ENCODE data around the gene BICD1. TPM values are rescaled to one million over a fixed set of nuclear protein-coding genes. Genes with fewer than 3 reads are reported as not detected.

Gene BICD1
- total and polyA plus RNA-seq, 2 donors (not counting 3 experiments of a cell fraction or from before 2014, with no cell fraction given) = 12.2 to 51.0 TPM

DNA sequence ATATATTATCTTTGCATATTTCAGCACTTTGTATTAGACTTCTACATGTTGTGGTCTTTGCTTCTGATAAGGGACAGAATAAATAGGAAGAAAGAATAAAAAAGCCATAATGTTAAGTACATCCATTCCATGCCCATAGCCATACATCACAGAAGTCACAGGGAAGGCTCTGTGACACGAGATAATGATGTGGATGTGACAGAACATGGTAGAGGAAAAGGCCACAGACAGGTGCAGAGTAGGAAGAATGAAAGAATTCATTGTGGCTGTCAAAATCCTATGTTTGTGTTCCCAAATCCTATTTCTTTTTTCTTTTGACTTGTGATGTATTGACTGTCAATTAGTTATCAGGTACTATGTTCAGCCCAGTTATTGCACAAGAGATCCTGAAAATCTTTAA is 38.4 kb downstream of the BICD1 start:
- Histone ChIP-seq H3K9ac (replicated peaks; ENCODE audit: extremely low read depth, insufficient read depth, low read length) (no peak overlapping the region), H3K27me3 (ENCODE audit: control insufficient read depth in 2 of 2, insufficient read depth in 2 of 2, low read length in 2 of 2) (no peaks in the 10 kb centered on the region), H3K36me3 (ENCODE audit: control insufficient read depth in 2 of 2, extremely low read depth in 1 of 2, insufficient read depth in 2 of 2, low read length in 2 of 2) (no peaks in the 10 kb centered on the region), H3K9me3 (replicated peaks; ENCODE audit: control insufficient read depth, insufficient read depth, low read length) (no peaks in the 10 kb centered on the region), H3K27ac (ENCODE audit: insufficient read depth, low read depth, low read length) (no peak overlapping the region), H3K79me2 (ENCODE audit: control insufficient read depth, insufficient read depth, low read length) (peaks cover 30% of the 10 kb centered on the region), H3K4me1 (ENCODE audit: control insufficient read depth, extremely low read depth, insufficient read depth, low read length) (no peaks in the 10 kb centered on the region), H3K4me2 (ENCODE audit: insufficient read depth, low read length) (no peak overlapping the region), H3K9me1 (replicated peaks; ENCODE audit: control insufficient read depth, extremely low read depth, insufficient read depth, low read length) (no peaks in the 10 kb centered on the region), H2AFZ (ENCODE audit: low read depth, low read length) (no peak overlapping the region), H4K20me1 (replicated peaks; ENCODE audit: control insufficient read depth, extremely low read depth, insufficient read depth, low read length) (no peaks in the 10 kb centered on the region), H3K4me3 (replicated peaks in 1 of 3; ENCODE audit: insufficient read depth in 1 of 3, low read depth in 1 of 3, low read length in 3 of 3) (no peak overlapping the region)
- DNase-seq (ENCODE audit: low read depth, low spot score) (no peak), FAIRE-seq (no peak)
- intact Hi-C loops (cut with micrococcal nuclease) (no loop called here), dilution Hi-C loops (cut with MboI; ENCODE audit: extremely low pct_ligation_motif_present, low sequenced_read_pairs) (no loop called here)
- ChIA-PET POLR2A (no interaction called here), CTCF (no interaction called here)
- TF ChIP-seq POLR2A (IDR thresholded peaks at IDR 0.05; ENCODE audit: low read depth, low read length) (no peak), GATA2 (IDR thresholded peaks at IDR 0.05; ENCODE audit: insufficient read depth, insufficient read length, low read depth, low read length) (no peak), MAX (IDR thresholded peaks at IDR 0.05; ENCODE audit: insufficient read depth, insufficient read length) (no peak), FOS (IDR thresholded peaks at IDR 0.05; ENCODE audit: borderline replicate concordance, insufficient read depth, low read length) (no peak), POLR2AphosphoS5 (IDR thresholded peaks at IDR 0.05; ENCODE audit: insufficient read depth, low read depth, low read length) (no peak), CTCF (IDR thresholded peaks at IDR 0.05; ENCODE audit: extremely low read depth in 1 of 2, insufficient read depth in 1 of 2, low read depth in 1 of 2, low read length in 2 of 2) (no peak)
- no TSS peak for BruUV-seq (replicated peaks)
